Astrocyte (in vitro differentiated cells and primary cell): ENCODE measurements around the gene CACNG1. TPM values are rescaled to one million over a fixed set of nuclear protein-coding genes. Genes with fewer than 3 reads are reported as not detected.

Source experiments
- DNase-seq: peaks from one replicate; pipeline ENCODE4 v3.0.0-alpha.2; 2010; ENCODE audit warnings: low read depth
- FAIRE-seq: peaks from 2 replicates; lab custom pipeline; 2011; peaks lifted over from hg19 to GRCh38; lab: Jason Lieb, UNC
- H2AFZ ChIP-seq: 2 replicates; pipeline ENCODE4 v1.6.0; 2012; ENCODE audit warnings: low read depth, low read length, inconsistent platforms
- H3K27ac ChIP-seq: 2 replicates; pipeline ENCODE4 v1.5.1; 2011; ENCODE audit warnings: low read depth, low read length, inconsistent platforms
- H3K27me3 ChIP-seq: 2 replicates; pipeline ENCODE4 v1.6.0; 2011; ENCODE audit warnings: low read length, inconsistent platforms; ENCODE audit not compliant: insufficient read depth
- H3K36me3 ChIP-seq: 2 replicates; pipeline ENCODE4 v1.5.1; 2011; ENCODE audit warnings: low read length, inconsistent platforms; ENCODE audit not compliant: insufficient read depth
- H3K4me1 ChIP-seq: 2 replicates; pipeline ENCODE4 v1.5.1; 2011; ENCODE audit warnings: low read length, inconsistent platforms; ENCODE audit not compliant: insufficient read depth
- H3K4me2 ChIP-seq: 2 replicates; pipeline ENCODE4 v1.6.0; 2012; ENCODE audit warnings: low read length, inconsistent platforms
- H3K4me3 ChIP-seq: 2 replicates; pipeline ENCODE4 v1.5.1; 2011; ENCODE audit warnings: low read depth, mild to moderate bottlenecking, low read length, inconsistent platforms; ENCODE audit not compliant: insufficient read depth
- H3K79me2 ChIP-seq: 2 replicates; pipeline ENCODE4 v1.6.0; 2012; ENCODE audit warnings: mild to moderate bottlenecking, low read length, inconsistent platforms; ENCODE audit not compliant: insufficient read depth
- H3K9ac ChIP-seq: 2 replicates; pipeline ENCODE4 v1.6.0; 2012; ENCODE audit warnings: mild to moderate bottlenecking, low read length, inconsistent platforms
- H3K9me3 ChIP-seq: 2 replicates; pipeline ENCODE4 v1.5.1; 2012; ENCODE audit warnings: low read depth, mild to moderate bottlenecking, low read length, inconsistent platforms; ENCODE audit not compliant: insufficient read depth
- H4K20me1 ChIP-seq: 2 replicates; pipeline ENCODE4 v1.6.0; 2012; ENCODE audit warnings: low read length, inconsistent platforms; ENCODE audit not compliant: insufficient read depth
- H3K27ac Mint-ChIP-seq: one replicate; pipeline ENCODE4 v1.8.0; 2021; ENCODE audit warnings: mild to moderate bottlenecking, mixed read lengths; ENCODE audit not compliant: unreplicated experiment
- H3K27me3 Mint-ChIP-seq: one replicate; pipeline ENCODE4 v1.8.0; 2021; ENCODE audit warnings: low read depth, mixed read lengths; ENCODE audit not compliant: unreplicated experiment
- H3K36me3 Mint-ChIP-seq: one replicate; pipeline ENCODE4 v1.8.0; 2021; ENCODE audit warnings: low read depth, mixed read lengths; ENCODE audit not compliant: unreplicated experiment
- H3K4me1 Mint-ChIP-seq: one replicate; pipeline ENCODE4 v1.8.0; 2021; ENCODE audit warnings: low read depth, mixed read lengths; ENCODE audit not compliant: unreplicated experiment
- H3K4me3 Mint-ChIP-seq: one replicate; pipeline ENCODE4 v1.8.0; 2021; ENCODE audit warnings: mild to moderate bottlenecking, moderate library complexity, mixed read lengths; ENCODE audit not compliant: unreplicated experiment
- H3K9me3 Mint-ChIP-seq: one replicate; pipeline ENCODE4 v1.8.0; 2021; ENCODE audit warnings: mild to moderate bottlenecking, mixed read lengths; ENCODE audit not compliant: unreplicated experiment
- CTCF ChIP-seq: IDR thresholded peaks from 2 replicates; pipeline ENCODE4 v1.5.1; 2011; ENCODE audit warnings: low read depth, mild to moderate bottlenecking, inconsistent platforms, low read length, moderate library complexity; ENCODE audit not compliant: insufficient read depth
- EZH2 ChIP-seq: IDR thresholded peaks from 2 replicates; pipeline ENCODE4 v1.6.1; 2012; ENCODE audit warnings: mild to moderate bottlenecking, low read length, inconsistent platforms; ENCODE audit not compliant: insufficient read depth
- total RNA-seq: library from RNA; stranded (reverse); gene quantifications from 2 replicates; pipeline ENCODE4 v1.2.1, GENCODE V29; 2021

CACNG1 gene
- total RNA-seq, 1 donor from 2014 or later = not detected

- Histone ChIP-seq H3K4me1 (no peaks in the 10 kb centered on the region), H3K36me3 (no peaks in the 10 kb centered on the region), H3K4me3 (no peak overlapping the region), H3K27me3 (no peaks in the 10 kb centered on the region), H3K4me2 (no peak overlapping the region), H3K9me3 (no peaks in the 10 kb centered on the region), H2AFZ (no peak overlapping the region), H3K79me2 (no peaks in the 10 kb centered on the region), H3K27ac (no peak overlapping the region), H4K20me1 (no peaks in the 10 kb centered on the region), H3K9ac (no peak overlapping the region)
- H3K4me3 Mint-ChIP-seq = no peak overlapping the region
- no peaks in the 10 kb centered on the region for H3K36me3 Mint-ChIP-seq
- no peaks in the 10 kb centered on the region for H3K4me1 Mint-ChIP-seq
- TF ChIP-seq CTCF = no peak
- no peak for TF ChIP-seq EZH2
- peaks cover 32% of the 10 kb centered on the region for H3K27me3 Mint-ChIP-seq
- FAIRE-seq (no peak), DNase-seq (no peak)
- H3K27ac Mint-ChIP-seq = no peak overlapping the region
- H3K9me3 Mint-ChIP-seq = peaks cover 3% of the 10 kb centered on the region
Observed at GRCh38 chr17:67032382-67032781, 12.0 kb upstream of the CACNG1 start.

GRCh38 chr17:67032985-67033384 lies 11.4 kb upstream of the CACNG1 start:
- no peak overlapping the region for H2AFZ ChIP-seq
- TF ChIP-seq EZH2 (no peak), CTCF (no peak)
- Mint-ChIP-seq H3K9me3 (peaks cover 3% of the 10 kb centered on the region), H3K4me3 (no peak overlapping the region), H3K36me3 (no peaks in the 10 kb centered on the region), H3K27ac (no peak overlapping the region), H3K27me3 (peaks cover 32% of the 10 kb centered on the region), H3K4me1 (no peaks in the 10 kb centered on the region)
- no peaks in the 10 kb centered on the region for H3K9me3 ChIP-seq
- H3K9ac ChIP-seq = no peak overlapping the region
- no peaks in the 10 kb centered on the region for H3K36me3 ChIP-seq
- DNase-seq (no peak), FAIRE-seq (no peak)
- no peak overlapping the region for H3K4me2 ChIP-seq
- H4K20me1 ChIP-seq = no peaks in the 10 kb centered on the region
- H3K27ac ChIP-seq = no peak overlapping the region
- H3K4me3 ChIP-seq = no peak overlapping the region
- H3K27me3 ChIP-seq = no peaks in the 10 kb centered on the region
- H3K79me2 ChIP-seq = no peaks in the 10 kb centered on the region
- no peaks in the 10 kb centered on the region for H3K4me1 ChIP-seq

- H3K4me3 Mint-ChIP-seq = no peak overlapping the region
- no peaks in the 10 kb centered on the region for H3K27me3 ChIP-seq
- no peak overlapping the region for H3K4me3 ChIP-seq
- H3K9ac ChIP-seq = no peak overlapping the region
- no peaks in the 10 kb centered on the region for H4K20me1 ChIP-seq
- H3K27me3 Mint-ChIP-seq = peaks cover 35% of the 10 kb centered on the region
- H3K4me1 ChIP-seq = no peaks in the 10 kb centered on the region
- H3K27ac ChIP-seq = no peak overlapping the region
- no peaks in the 10 kb centered on the region for H3K9me3 ChIP-seq
- H3K79me2 ChIP-seq = no peaks in the 10 kb centered on the region
- no peak overlapping the region for H2AFZ ChIP-seq
- no peaks in the 10 kb centered on the region for H3K36me3 Mint-ChIP-seq
- TF ChIP-seq CTCF = no peak
- no peak for TF ChIP-seq EZH2
- H3K4me1 Mint-ChIP-seq = no peaks in the 10 kb centered on the region
- H3K27ac Mint-ChIP-seq = no peak overlapping the region
- DNase-seq (no peak), FAIRE-seq (no peak)
- H3K4me2 ChIP-seq = no peak overlapping the region
- peaks cover 3% of the 10 kb centered on the region for H3K9me3 Mint-ChIP-seq
- no peaks in the 10 kb centered on the region for H3K36me3 ChIP-seq
Observed at GRCh38 chr17:67033613-67034012, 10.7 kb upstream of the CACNG1 start.
